Measurements from ENCODE around the gene WNT8B. TPM values are rescaled to one million over a fixed set of nuclear protein-coding genes. Genes with fewer than 3 reads are reported as not detected.

WNT8B gene
- total RNA-seq, 2 donors from 2014 or later, result not detected

DNA sequence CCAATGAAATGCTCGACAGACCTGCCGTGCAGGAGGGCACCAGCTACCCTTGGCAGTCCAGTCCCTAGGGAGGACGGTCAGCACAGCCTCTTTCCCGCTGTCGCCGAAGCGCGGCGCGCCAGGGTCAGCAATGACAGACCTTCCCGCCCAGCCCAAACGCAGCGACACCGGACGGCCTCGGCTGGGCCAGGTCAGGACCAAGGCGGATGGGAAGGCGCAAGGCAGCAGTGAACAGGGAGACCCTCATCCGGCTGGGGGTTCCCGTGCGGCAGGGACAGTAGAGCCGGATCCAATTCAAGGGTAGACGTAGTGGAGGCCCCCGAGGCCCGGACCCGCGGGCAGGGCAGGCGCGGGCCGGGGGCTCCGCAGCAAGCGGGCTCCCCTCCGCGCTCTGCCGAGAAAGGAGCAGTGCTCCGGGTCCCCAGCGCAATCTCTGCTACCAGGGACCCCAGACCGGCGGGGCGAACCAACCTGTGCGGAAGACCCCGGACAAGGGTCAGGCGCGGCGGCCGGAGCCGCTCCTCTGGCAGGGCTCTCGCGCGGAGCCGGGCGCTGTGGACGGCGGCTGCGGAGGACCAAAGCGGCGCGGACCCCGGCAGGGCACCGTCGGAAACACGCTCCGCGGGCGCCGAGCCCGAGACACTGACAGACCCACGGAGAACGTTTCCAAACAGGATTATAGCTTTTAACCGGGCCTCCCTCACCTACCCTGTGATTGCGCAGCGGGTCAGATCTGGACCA lies 56.7 kb downstream of the WNT8B start, which contains the start of gene SEC31B:
Gene SEC31B (minus strand): TSS at position 551 of the 741 bp plus-strand sequence. CDS start 2,909 bp downstream, outside the sequence.
- no peaks in the 10 kb centered on the region for H3K27me3 ChIP-seq
- peak within 1 kb of the TSS; percentile 54 to 73 for H3K27ac ChIP-seq
- H3K4me1 ChIP-seq, result peaks cover 0 to 17% of the 10 kb centered on the region in 2 donors
- DNase-seq (ENCODE audit: low spot score), result no peak
- peaks cover 17% of the 10 kb centered on the region for H3K36me3 ChIP-seq
- H3K4me3 ChIP-seq, result peak within 1 kb of the TSS; percentile 53 to 58
- TF ChIP-seq CTCF (IDR thresholded peaks at IDR 0.05), result no peak
- H3K9me3 ChIP-seq, result no peaks in the 10 kb centered on the region

DNA sequence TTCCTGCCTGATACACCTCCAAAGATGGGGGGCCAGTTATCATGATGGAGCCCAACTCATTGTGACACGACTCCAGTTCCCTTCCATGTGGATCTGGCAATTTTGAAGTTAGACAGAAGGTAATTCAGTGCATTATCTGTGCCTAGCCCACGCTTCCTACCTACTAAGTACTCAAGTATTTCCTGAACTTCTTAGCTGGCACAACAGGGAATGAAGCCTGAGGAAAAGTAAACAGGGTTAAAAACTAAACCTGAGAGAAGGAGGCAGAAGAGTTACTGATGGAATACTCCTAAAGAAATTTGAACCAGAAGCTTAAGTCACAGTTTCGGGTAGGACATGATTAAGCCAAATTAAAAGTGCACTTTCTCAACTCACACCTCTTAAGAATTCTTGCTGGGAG lies 58.0 kb downstream of the WNT8B start:
- Histone ChIP-seq H3K36me3 (peaks cover 30% of the 10 kb centered on the region), H3K27ac (no peak overlapping the region), H3K4me3 (no peak overlapping the region), H3K27me3 (no peaks in the 10 kb centered on the region), H3K4me1 (peaks cover 0 to 17% of the 10 kb centered on the region in 2 donors), H3K9me3 (no peaks in the 10 kb centered on the region)
- no peak for DNase-seq (ENCODE audit: low spot score)
- TF ChIP-seq CTCF (IDR thresholded peaks at IDR 0.05), result no peak

DNA sequence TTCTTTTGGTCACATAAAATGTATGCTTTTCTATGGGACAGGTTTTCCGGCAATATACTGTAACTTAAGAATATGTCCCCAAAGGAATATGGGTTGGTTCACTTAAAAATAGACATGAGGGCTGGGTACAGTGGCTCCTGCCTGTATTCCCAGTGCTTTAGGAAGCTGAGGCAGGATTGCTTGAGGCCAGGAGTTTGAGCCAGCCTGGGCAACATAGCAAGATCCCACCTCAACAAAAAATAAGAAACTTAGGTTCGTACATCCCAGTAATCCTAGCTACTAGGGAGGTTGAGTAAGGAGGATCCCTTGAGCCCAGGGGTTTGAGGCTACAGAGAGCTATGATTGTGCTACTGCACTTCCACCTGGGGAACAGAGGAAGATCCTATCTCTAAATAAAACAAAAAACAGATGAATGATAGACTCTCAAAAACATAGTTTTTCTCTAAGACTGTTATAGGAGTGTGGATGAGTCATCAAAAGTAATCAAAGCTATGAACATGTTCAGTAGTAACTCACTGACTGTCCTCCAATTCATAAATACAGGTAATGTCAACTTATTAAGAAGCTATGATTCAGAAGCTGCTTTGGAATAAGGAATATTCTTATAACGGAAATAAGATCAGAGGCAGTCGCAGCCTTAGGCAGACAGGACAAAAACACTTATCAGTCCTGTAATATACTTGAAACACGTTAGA lies 59.4 kb downstream of the WNT8B start:
- Histone ChIP-seq H3K4me3 (no peak overlapping the region), H3K9me3 (no peaks in the 10 kb centered on the region), H3K36me3 (peaks cover 44% of the 10 kb centered on the region), H3K27me3 (no peaks in the 10 kb centered on the region), H3K4me1 (peaks cover 0 to 20% of the 10 kb centered on the region in 2 donors), H3K27ac (no peak overlapping the region)
- TF ChIP-seq CTCF (IDR thresholded peaks at IDR 0.05), result no peak
- DNase-seq (ENCODE audit: low spot score), result no peak

DNA sequence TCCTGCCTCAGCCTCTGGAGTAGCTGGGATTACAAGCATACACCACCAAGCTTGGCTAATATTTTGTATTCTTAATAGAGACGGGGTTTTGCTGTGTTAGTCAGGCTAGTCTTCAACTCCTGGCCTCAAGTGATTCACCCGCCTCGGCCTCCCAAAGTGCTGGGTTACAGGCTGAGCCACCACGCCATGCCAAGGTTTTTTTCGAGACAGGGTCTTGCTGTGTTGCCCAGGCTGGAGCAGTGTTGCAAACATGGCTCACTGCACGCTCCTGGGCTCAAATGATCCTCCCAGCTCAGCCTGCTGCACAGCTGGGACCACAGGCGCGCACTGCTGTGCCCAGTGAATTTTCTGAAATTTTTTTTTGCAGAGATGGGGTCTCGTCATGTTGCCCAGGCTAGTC lies 60.1 kb downstream of the WNT8B start:
- TF ChIP-seq CTCF (IDR thresholded peaks at IDR 0.05), result no peak
- H3K9me3 ChIP-seq, result no peaks in the 10 kb centered on the region
- no peak overlapping the region for H3K4me3 ChIP-seq

GRCh38 chr10:100524206-100524605 lies 61.4 kb downstream of the WNT8B start:
- no peaks in the 10 kb centered on the region for H3K27me3 ChIP-seq
- TF ChIP-seq CTCF (IDR thresholded peaks at IDR 0.05), result no peak
- no peak overlapping the region for H3K4me3 ChIP-seq
- H3K27ac ChIP-seq, result no peak overlapping the region
- H3K4me1 ChIP-seq, result peaks cover 0 to 28% of the 10 kb centered on the region in 2 donors
- peaks cover 44% of the 10 kb centered on the region for H3K36me3 ChIP-seq
- DNase-seq (ENCODE audit: low spot score), result no peak
- H3K9me3 ChIP-seq, result no peaks in the 10 kb centered on the region

More for the DNA sequence above, 60.1 kb downstream of the WNT8B start:
- Histone ChIP-seq H3K36me3 (peaks cover 44% of the 10 kb centered on the region), H3K27me3 (no peaks in the 10 kb centered on the region), H3K4me1 (peaks cover 0 to 27% of the 10 kb centered on the region in 2 donors), H3K27ac (no peak overlapping the region)
- no peak for DNase-seq (ENCODE audit: low spot score)
